Skeletal muscle cell (primary cell): ENCODE data around the gene CD55.

Source experiments
- DNase-seq: peaks from one replicate; pipeline ENCODE4 v3.0.0-alpha.2; 2010; ENCODE audit warnings: low read depth
- H3K4me3 ChIP-seq: 2 replicates; pipeline ENCODE4 v1.5.1; 2011; ENCODE audit warnings: low read depth, mild to moderate bottlenecking, control low read depth, low read length, moderate library complexity

The CD55 gene

GRCh38 chr1:207404849-207405525, 83.5 kb downstream of the CD55 start:
- DNase-seq, result peak; percentile 38
- no peak overlapping the region for H3K4me3 ChIP-seq

- no peak for DNase-seq
- H3K4me3 ChIP-seq, result no peak overlapping the region
These were observed 84.3 kb downstream of the CD55 start for GRCh38 chr1:207405814-207406213.

GRCh38 chr1:207407655-207408260, 86.3 kb downstream of the CD55 start:
- H3K4me3 ChIP-seq, result no peak overlapping the region
- peak; percentile 43 for DNase-seq
